PC-3 (cell line): ENCODE results near the gene CPS1. TPM values are rescaled to one million over a fixed set of nuclear protein-coding genes. Genes with fewer than 3 reads are reported as not detected.

Experiments
- ATAC-seq: fragments of 200-7000 bp; cut with Tn5 transposase; 2 replicates; pipeline ENCODE4 v1.9.1; 2020; ENCODE audit warnings: mild to moderate bottlenecking, moderate library complexity
- BruUV-seq: library from RNA; stranded (reverse); fragments of 400-500 nt; replicated peaks from 2 replicates; lab custom pipeline; 2021; lab: Mats Ljungman, UMichigan
- CTCF ChIA-PET: fragments of 300-600 bp; sonication (Branson Sonifier 250); formaldehyde crosslinking; loops from one replicate; lab custom pipeline; 2022; ENCODE audit warnings: antibody characterized with exemption; lab: Charles Lee
- POLR2A ChIA-PET: fragments of 300-600 bp; sonication (Branson Sonifier 250); formaldehyde crosslinking; loops from one replicate; lab custom pipeline; 2022; ENCODE audit warnings: antibody characterized with exemption; ENCODE audit not compliant: unreplicated experiment; lab: Charles Lee
- DNase-seq: peaks from one replicate; pipeline ENCODE4 v3.0.0-alpha.2; 2015
- H2AFZ ChIP-seq: fragments of 300-600 bp; sonication (generic); 2 replicates; pipeline ENCODE4 v1.6.0; 2016; ENCODE audit warnings: antibody characterized with exemption, low read length
- H3F3A ChIP-seq: fragments of 300-600 bp; sonication (generic); one replicate; pipeline ENCODE4 v1.6.0; 2017; ENCODE audit warnings: antibody characterized with exemption, low read length, control low read depth, mild to moderate bottlenecking; ENCODE audit not compliant: unreplicated experiment
- H3K27ac ChIP-seq: fragments of 300-600 bp; sonication (generic); 2 replicates; pipeline ENCODE4 v1.5.1; 2016; ENCODE audit warnings: mild to moderate bottlenecking, low read length
- H3K27me3 ChIP-seq: fragments of 300-600 bp; sonication (generic); 2 replicates; pipeline ENCODE4 v1.6.1; 2016; ENCODE audit warnings: low read length, mixed read lengths
- H3K36me3 ChIP-seq: fragments of 300-600 bp; sonication (generic); 2 replicates; pipeline ENCODE4 v1.6.1; 2016; ENCODE audit warnings: low read depth, mixed run types, low read length, mixed read lengths
- H3K4me1 ChIP-seq: fragments of 300-600 bp; sonication (generic); 2 replicates; pipeline ENCODE4 v1.5.1; 2016; ENCODE audit warnings: low read length; ENCODE audit not compliant: insufficient read depth
- H3K4me2 ChIP-seq: fragments of 300-600 bp; sonication (generic); 2 replicates; pipeline ENCODE4 v1.6.0; 2016; ENCODE audit warnings: low read length
- H3K4me3 ChIP-seq: fragments of 300-600 bp; sonication (generic); 2 replicates; pipeline ENCODE4 v1.5.1; 2016; ENCODE audit warnings: mild to moderate bottlenecking, low read length, mixed read lengths
- H3K79me2 ChIP-seq: fragments of 300-600 bp; sonication (generic); 2 replicates; pipeline ENCODE4 v1.6.1; 2017; ENCODE audit warnings: low read length, mixed read lengths
- H3K9ac ChIP-seq: fragments of 300-600 bp; sonication (generic); 2 replicates; pipeline ENCODE4 v1.6.0; 2016; ENCODE audit warnings: mild to moderate bottlenecking, low read length
- H3K9me2 ChIP-seq: fragments of 300-600 bp; sonication (generic); replicated peaks from 2 replicates; pipeline ENCODE4 v1.6.1; 2016; ENCODE audit warnings: mixed run types, low read length, mixed read lengths
- H3K9me3 ChIP-seq: fragments of 300-600 bp; sonication (generic); 2 replicates; pipeline ENCODE4 v1.6.1; 2016; ENCODE audit warnings: low read length, mixed read lengths
- H4K20me1 ChIP-seq: fragments of 300-600 bp; sonication (generic); 2 replicates; pipeline ENCODE4 v1.6.1; 2016; ENCODE audit warnings: low read length, mixed read lengths
- CTCF ChIP-seq: fragments of 300-600 bp; sonication (generic); conservative IDR thresholded peaks from 2 replicates; pipeline ENCODE4 v1.5.1; 2017; ENCODE audit warnings: antibody characterized with exemption, low read depth, mild to moderate bottlenecking, low read length
- EZH2 ChIP-seq: fragments of 300-600 bp; sonication (generic); IDR thresholded peaks from one replicate; pipeline ENCODE4 v1.6.1; 2017; ENCODE audit warnings: antibody characterized with exemption, mild to moderate bottlenecking, low read length; ENCODE audit not compliant: unreplicated experiment
- EZH2phosphoT487 ChIP-seq: fragments of 300-600 bp; sonication (generic); IDR thresholded peaks from 2 replicates; pipeline ENCODE4 v1.6.1; 2018; ENCODE audit warnings: mild to moderate bottlenecking, antibody characterized with exemption, low read length, borderline replicate concordance
- intact Hi-C: fragments of 100-400 bp; cut with micrococcal nuclease; formaldehyde crosslinking; loops from 2 replicates; pipeline ENCODE4 v1.9.0; 2023
- total RNA-seq: library from RNA; depleted of rRNA; stranded (reverse); fragments of >200 nt; gene quantifications from 2 replicates; pipeline ENCODE4 v1.2.3, GENCODE V29; 2014

The CPS1 gene
- total RNA-seq, 1 experiment from 2014 or later = 17.7 TPM

GRCh38 chr2:210606001-210606400 lies 49.6 kb downstream of the CPS1 start:
- ATAC-seq (no peak), DNase-seq (no peak)
- ChIA-PET POLR2A (no interaction called here), CTCF (no interaction called here)
- H3K4me2 ChIP-seq = no peak overlapping the region
- no peak overlapping the region for H3K9ac ChIP-seq
- no peaks in the 10 kb centered on the region for H3K27me3 ChIP-seq
- intact Hi-C loops = no loop called here
- no peaks in the 10 kb centered on the region for H3K9me3 ChIP-seq
- no peaks in the 10 kb centered on the region for H3F3A ChIP-seq
- H4K20me1 ChIP-seq = no peaks in the 10 kb centered on the region
- no peaks in the 10 kb centered on the region for H3K79me2 ChIP-seq
- H3K4me3 ChIP-seq = no peak overlapping the region
- no peaks in the 10 kb centered on the region for H3K9me2 ChIP-seq
- no peak overlapping the region for H3K27ac ChIP-seq
- no peaks in the 10 kb centered on the region for H3K4me1 ChIP-seq
- TF ChIP-seq EZH2phosphoT487 (no peak), CTCF (no peak), EZH2 (no peak)
- 0 out of 2 replicates have a peak, but pooled peaks cover 3% of the 10 kb centered on the region for H3K36me3 ChIP-seq
- no TSS peak for BruUV-seq
- no peak overlapping the region for H2AFZ ChIP-seq

GRCh38 chr2:210611466-210611865 lies 55.1 kb downstream of the CPS1 start:
- ChIA-PET POLR2A (no interaction called here), CTCF (no interaction called here)
- DNase-seq (no peak), ATAC-seq (no peak)
- no peak overlapping the region for H3K4me3 ChIP-seq
- H3K27ac ChIP-seq = no peak overlapping the region
- no peak overlapping the region for H3K4me2 ChIP-seq
- no peaks in the 10 kb centered on the region for H3K9me2 ChIP-seq
- no peak overlapping the region for H2AFZ ChIP-seq
- no peaks in the 10 kb centered on the region for H3F3A ChIP-seq
- no peaks in the 10 kb centered on the region for H3K27me3 ChIP-seq
- intact Hi-C loops = no loop called here
- H3K4me1 ChIP-seq = no peaks in the 10 kb centered on the region
- no peaks in the 10 kb centered on the region for H4K20me1 ChIP-seq
- H3K79me2 ChIP-seq = no peaks in the 10 kb centered on the region
- H3K36me3 ChIP-seq = no peaks in the 10 kb centered on the region
- no TSS peak for BruUV-seq
- H3K9me3 ChIP-seq = no peaks in the 10 kb centered on the region
- no peak overlapping the region for H3K9ac ChIP-seq
- TF ChIP-seq EZH2phosphoT487 (no peak), CTCF (no peak), EZH2 (no peak)

GRCh38 chr2:210616074-210616473 lies 59.7 kb downstream of the CPS1 start:
- intact Hi-C loops = no loop called here
- H3K36me3 ChIP-seq = no peaks in the 10 kb centered on the region
- H4K20me1 ChIP-seq = no peaks in the 10 kb centered on the region
- TF ChIP-seq CTCF = no peak
- no peak for TF ChIP-seq EZH2
- no peak for TF ChIP-seq EZH2phosphoT487
- POLR2A ChIA-PET = no interaction called here
- H3K4me3 ChIP-seq = no peak overlapping the region
- no peaks in the 10 kb centered on the region for H3K4me1 ChIP-seq
- H3K9me3 ChIP-seq = no peaks in the 10 kb centered on the region
- CTCF ChIA-PET = no interaction called here
- no peaks in the 10 kb centered on the region for H3K9me2 ChIP-seq
- ATAC-seq (no peak), DNase-seq (no peak)
- H3K79me2 ChIP-seq = no peaks in the 10 kb centered on the region
- no peak overlapping the region for H3K4me2 ChIP-seq
- H3F3A ChIP-seq = no peaks in the 10 kb centered on the region
- no TSS peak for BruUV-seq
- no peak overlapping the region for H3K27ac ChIP-seq
- no peaks in the 10 kb centered on the region for H3K27me3 ChIP-seq
- H3K9ac ChIP-seq = no peak overlapping the region
- H2AFZ ChIP-seq = no peak overlapping the region
